Omental fat pad (tissue), 4 donors: ENCODE measurements around the gene CST9L. TPM values are rescaled to one million over a fixed set of nuclear protein-coding genes. Genes with fewer than 3 reads are reported as not detected.

Source experiments
- ATAC-seq: fragments of 150-250 bp; one replicate; pipeline ENCODE4 v1.9.1; 2016; ENCODE audit warnings: mild to moderate bottlenecking, moderate library complexity; ENCODE audit not compliant: low FRiP score
- DNase-seq: peaks from one replicate; pipeline ENCODE4 v3.0.0-alpha.2; 2019; ENCODE audit warnings: low spot score
- CTCF ChIP-seq, 3 donors: fragments of 450-650 bp; IDR thresholded peaks; one replicate each; pipeline ENCODE4 v1.5.1; 2016 to 2017; ENCODE audit warnings: antibody characterized with exemption in 3 of 3, mild to moderate bottlenecking in 3 of 3, moderate library complexity in 2 of 3
- total RNA-seq, 4 donors: library from RNA; depleted of rRNA; stranded (reverse); fragments of >200 nt; gene quantifications; one replicate each; pipeline ENCODE4 v1.1.0, GENCODE V29; 2016

The CST9L gene
- total RNA-seq, 4 donors from 2014 or later = not detected

- no peak for DNase-seq
- TF ChIP-seq CTCF (IDR thresholded peaks at IDR 0.05) = no peak
- ATAC-seq = no peak
Observed at GRCh38 chr20:23548408-23548807, 19.9 kb downstream of the CST9L start.

- ATAC-seq = no peak
- TF ChIP-seq CTCF (IDR thresholded peaks at IDR 0.05) = no peak
- DNase-seq = no peak
Observed at GRCh38 chr20:23547613-23548012, 20.7 kb downstream of the CST9L start.

GRCh38 chr20:23546435-23547144 is 21.7 kb downstream of the CST9L start:
- no peak for TF ChIP-seq CTCF (IDR thresholded peaks at IDR 0.05)
- ATAC-seq (no peak), DNase-seq (no peak)

GRCh38 chr20:23544133-23544532 is 24.2 kb downstream of the CST9L start:
- no peak for DNase-seq
- no peak for ATAC-seq
- no peak for TF ChIP-seq CTCF (IDR thresholded peaks at IDR 0.05)

- ATAC-seq = no peak
- no peak for TF ChIP-seq CTCF (IDR thresholded peaks at IDR 0.05)
- DNase-seq = no peak
Observed at GRCh38 chr20:23542801-23543200, 25.5 kb downstream of the CST9L start.

GRCh38 chr20:23541776-23542175 is 26.5 kb downstream of the CST9L start:
- TF ChIP-seq CTCF (IDR thresholded peaks at IDR 0.05) = no peak
- ATAC-seq (no peak), DNase-seq (no peak)

- no peak for ATAC-seq
- DNase-seq = no peak
Observed at GRCh38 chr20:23541330-23541729, 27.0 kb downstream of the CST9L start.

More at GRCh38 chr20:23541330-23541729, 27.0 kb downstream of the CST9L start:
- no peak for TF ChIP-seq CTCF (IDR thresholded peaks at IDR 0.05)
